A549 (cell line): ENCODE results near the gene ATP5F1D.

ENCODE experiments used
- EP300 ChIP-seq, 2 experiments: fragments of >200 bp; sonication (Bioruptor Twin); formaldehyde crosslinking; IDR thresholded peaks; 2 replicates in 1 of 2; 3 replicates in 1 of 2; pipeline ENCODE4 v1.6.1; 2016 to 2017
- FOSL2 ChIP-seq, 2 experiments: fragments of 450-650 bp in 1 of 2; fragments of >200 bp in 1 of 2; sonication (Bioruptor Twin) in 1 of 2; formaldehyde crosslinking; IDR thresholded peaks; 2 replicates each; pipeline versions ENCODE4 v1.5.0 to v1.6.1; 2016 to 2020; ENCODE audit warnings: mild to moderate bottlenecking in 1 of 2, moderate library complexity in 1 of 2
- NR3C1 ChIP-seq: fragments of >200 bp; sonication (Bioruptor Twin); formaldehyde crosslinking; IDR thresholded peaks from 3 replicates; pipeline ENCODE4 v1.6.1; 2017
- POLR2A ChIP-seq: IDR thresholded peaks from 2 replicates; pipeline ENCODE4 v1.6.1; 2012; ENCODE audit warnings: mild to moderate bottlenecking, low read length
- TF ChIP-seq, protein P1 (sequence below): IDR thresholded peaks from 2 replicates; pipeline ENCODE4 v1.6.1; 2012
- TF ChIP-seq, protein P2 (sequence below): fragments of 200-600 bp; sonication (generic); IDR thresholded peaks from 2 replicates; pipeline ENCODE4 v1.6.1; 2016; ENCODE audit warnings: antibody characterized with exemption, mild to moderate bottlenecking, moderate library complexity
- TF ChIP-seq, protein P3 (sequence below): fragments of >200 bp; sonication (Bioruptor Twin); formaldehyde crosslinking; IDR thresholded peaks from 3 replicates; pipeline ENCODE4 v1.5.1; 2016
- TF ChIP-seq, protein P4 (sequence below): fragments of >200 bp; sonication (Bioruptor Twin); formaldehyde crosslinking; IDR thresholded peaks from 2 replicates; pipeline ENCODE4 v1.6.1; 2016
- TF ChIP-seq, protein P5 (sequence below): IDR thresholded peaks from 2 replicates; pipeline ENCODE4 v1.6.1; 2012

DNA sequence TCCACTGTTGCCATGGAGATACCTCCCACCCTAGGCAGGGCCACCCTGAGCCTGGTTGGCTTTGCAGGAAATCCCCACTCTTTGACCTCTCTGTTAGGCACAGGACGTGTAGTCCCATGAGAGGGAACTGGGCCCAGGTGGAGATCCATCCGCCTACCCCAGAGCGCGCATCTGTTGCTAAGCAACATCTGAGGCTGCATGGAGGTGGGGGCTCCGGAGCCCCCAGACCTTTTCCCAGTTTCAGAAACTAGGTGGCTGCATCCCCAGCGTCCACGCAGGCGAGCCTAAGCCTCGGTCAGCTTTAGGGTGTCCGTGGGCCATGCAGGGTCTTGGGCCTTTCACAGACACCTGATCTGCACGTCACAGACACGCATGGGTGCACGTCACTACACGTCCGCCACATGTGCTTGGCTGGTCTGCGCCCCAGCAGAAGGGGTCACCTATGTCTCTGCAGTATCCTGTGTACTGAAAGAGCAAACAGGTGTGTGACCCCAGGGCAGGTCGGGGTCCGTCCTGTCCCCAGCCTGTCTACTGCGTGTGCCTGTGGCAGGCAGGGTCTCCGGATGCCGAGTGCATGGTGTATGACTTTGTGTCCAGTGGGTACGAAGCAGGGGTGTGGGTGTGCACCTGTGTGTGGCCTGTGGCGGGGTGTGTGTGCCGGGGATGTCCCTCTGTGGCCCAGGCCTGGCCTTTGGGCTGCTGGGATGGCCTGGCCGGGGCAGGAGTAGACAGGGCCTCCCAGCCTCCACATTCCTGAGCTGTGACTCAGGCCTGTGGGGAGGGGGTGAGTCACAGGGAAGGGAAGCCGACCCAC lies 23.5 kb downstream of the ATP5F1D start:
- TF ChIP-seq, protein P1, sequence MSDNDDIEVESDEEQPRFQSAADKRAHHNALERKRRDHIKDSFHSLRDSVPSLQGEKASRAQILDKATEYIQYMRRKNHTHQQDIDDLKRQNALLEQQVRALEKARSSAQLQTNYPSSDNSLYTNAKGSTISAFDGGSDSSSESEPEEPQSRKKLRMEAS = no peak
- TF ChIP-seq, protein P2, sequence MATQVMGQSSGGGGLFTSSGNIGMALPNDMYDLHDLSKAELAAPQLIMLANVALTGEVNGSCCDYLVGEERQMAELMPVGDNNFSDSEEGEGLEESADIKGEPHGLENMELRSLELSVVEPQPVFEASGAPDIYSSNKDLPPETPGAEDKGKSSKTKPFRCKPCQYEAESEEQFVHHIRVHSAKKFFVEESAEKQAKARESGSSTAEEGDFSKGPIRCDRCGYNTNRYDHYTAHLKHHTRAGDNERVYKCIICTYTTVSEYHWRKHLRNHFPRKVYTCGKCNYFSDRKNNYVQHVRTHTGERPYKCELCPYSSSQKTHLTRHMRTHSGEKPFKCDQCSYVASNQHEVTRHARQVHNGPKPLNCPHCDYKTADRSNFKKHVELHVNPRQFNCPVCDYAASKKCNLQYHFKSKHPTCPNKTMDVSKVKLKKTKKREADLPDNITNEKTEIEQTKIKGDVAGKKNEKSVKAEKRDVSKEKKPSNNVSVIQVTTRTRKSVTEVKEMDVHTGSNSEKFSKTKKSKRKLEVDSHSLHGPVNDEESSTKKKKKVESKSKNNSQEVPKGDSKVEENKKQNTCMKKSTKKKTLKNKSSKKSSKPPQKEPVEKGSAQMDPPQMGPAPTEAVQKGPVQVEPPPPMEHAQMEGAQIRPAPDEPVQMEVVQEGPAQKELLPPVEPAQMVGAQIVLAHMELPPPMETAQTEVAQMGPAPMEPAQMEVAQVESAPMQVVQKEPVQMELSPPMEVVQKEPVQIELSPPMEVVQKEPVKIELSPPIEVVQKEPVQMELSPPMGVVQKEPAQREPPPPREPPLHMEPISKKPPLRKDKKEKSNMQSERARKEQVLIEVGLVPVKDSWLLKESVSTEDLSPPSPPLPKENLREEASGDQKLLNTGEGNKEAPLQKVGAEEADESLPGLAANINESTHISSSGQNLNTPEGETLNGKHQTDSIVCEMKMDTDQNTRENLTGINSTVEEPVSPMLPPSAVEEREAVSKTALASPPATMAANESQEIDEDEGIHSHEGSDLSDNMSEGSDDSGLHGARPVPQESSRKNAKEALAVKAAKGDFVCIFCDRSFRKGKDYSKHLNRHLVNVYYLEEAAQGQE = no peak
- TF ChIP-seq, protein P3, sequence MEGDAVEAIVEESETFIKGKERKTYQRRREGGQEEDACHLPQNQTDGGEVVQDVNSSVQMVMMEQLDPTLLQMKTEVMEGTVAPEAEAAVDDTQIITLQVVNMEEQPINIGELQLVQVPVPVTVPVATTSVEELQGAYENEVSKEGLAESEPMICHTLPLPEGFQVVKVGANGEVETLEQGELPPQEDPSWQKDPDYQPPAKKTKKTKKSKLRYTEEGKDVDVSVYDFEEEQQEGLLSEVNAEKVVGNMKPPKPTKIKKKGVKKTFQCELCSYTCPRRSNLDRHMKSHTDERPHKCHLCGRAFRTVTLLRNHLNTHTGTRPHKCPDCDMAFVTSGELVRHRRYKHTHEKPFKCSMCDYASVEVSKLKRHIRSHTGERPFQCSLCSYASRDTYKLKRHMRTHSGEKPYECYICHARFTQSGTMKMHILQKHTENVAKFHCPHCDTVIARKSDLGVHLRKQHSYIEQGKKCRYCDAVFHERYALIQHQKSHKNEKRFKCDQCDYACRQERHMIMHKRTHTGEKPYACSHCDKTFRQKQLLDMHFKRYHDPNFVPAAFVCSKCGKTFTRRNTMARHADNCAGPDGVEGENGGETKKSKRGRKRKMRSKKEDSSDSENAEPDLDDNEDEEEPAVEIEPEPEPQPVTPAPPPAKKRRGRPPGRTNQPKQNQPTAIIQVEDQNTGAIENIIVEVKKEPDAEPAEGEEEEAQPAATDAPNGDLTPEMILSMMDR = no peak
- TF ChIP-seq POLR2A = no peak
- TF ChIP-seq NR3C1 = no peak
- TF ChIP-seq, protein P4, sequence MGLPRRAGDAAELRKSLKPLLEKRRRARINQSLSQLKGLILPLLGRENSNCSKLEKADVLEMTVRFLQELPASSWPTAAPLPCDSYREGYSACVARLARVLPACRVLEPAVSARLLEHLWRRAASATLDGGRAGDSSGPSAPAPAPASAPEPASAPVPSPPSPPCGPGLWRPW = no peak
- TF ChIP-seq FOSL2 (IDR thresholded peaks at IDR 0.05) = peak; percentile 82
- TF ChIP-seq FOSL2 (CRISPR knock-in tag; IDR thresholded peaks at IDR 0.05) = peak; percentile 96
- TF ChIP-seq EP300 (IDR thresholded peaks at IDR 0.05) = peak in 1 of 2 experiments; percentile 37; a peak in 1 of 5 replicates
- TF ChIP-seq, protein P5, sequence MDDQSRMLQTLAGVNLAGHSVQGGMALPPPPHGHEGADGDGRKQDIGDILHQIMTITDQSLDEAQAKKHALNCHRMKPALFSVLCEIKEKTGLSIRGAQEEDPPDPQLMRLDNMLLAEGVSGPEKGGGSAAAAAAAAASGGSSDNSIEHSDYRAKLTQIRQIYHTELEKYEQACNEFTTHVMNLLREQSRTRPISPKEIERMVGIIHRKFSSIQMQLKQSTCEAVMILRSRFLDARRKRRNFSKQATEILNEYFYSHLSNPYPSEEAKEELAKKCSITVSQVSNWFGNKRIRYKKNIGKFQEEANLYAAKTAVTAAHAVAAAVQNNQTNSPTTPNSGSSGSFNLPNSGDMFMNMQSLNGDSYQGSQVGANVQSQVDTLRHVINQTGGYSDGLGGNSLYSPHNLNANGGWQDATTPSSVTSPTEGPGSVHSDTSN = no peak
